ENCODE results near the gene IKBIP. TPM values are rescaled to one million over a fixed set of nuclear protein-coding genes. Genes with fewer than 3 reads are reported as not detected.

IKBIP gene
- total RNA-seq, 1 donor from 2014 or later = 44.4 TPM

Other genes with a start within 250 kb of the IKBIP start
- gene TMPO, start 129.2 kb downstream of the IKBIP start, total RNA-seq = 143 and 205 TPM in 2 replicates
- gene SLC25A3, start 51.1 kb downstream of the IKBIP start, total RNA-seq = 657 and 845 TPM in 2 replicates
- gene APAF1, start 502 bp upstream of the IKBIP start, total RNA-seq = 29.1 and 37.3 TPM in 2 replicates